Activated naive CD4-positive, alpha-beta T cell treated with anti-CD3 and anti-CD28 coated beads, Interleukin-2, amount 50 U/mL, for 16 hours (primary cell): ENCODE results near the gene NDUFA11.

Experiments used
- DNase-seq: peaks from one replicate; pipeline ENCODE4 v3.0.0-alpha.2; 2020

The NDUFA11 gene

GRCh38 chr19:5905114-5905778 lies 1.7 kb upstream of the NDUFA11 start:
- no peak for DNase-seq

- DNase-seq, result peak; percentile 100
These were observed 943 bp upstream of the NDUFA11 start, which contains the start of gene VMAC for GRCh38 chr19:5904352-5905113. VMAC (plus strand) TSS chr19:5904872; CDS start chr19:5904891, 19 bp downstream.

GRCh38 chr19:5903056-5903623 lies 450 bp downstream of the NDUFA11 start:
- no peak for DNase-seq

GRCh38 chr19:5900976-5901375 lies 2.6 kb downstream of the NDUFA11 start:
- no peak for DNase-seq

- DNase-seq, result no peak
These were observed 3.7 kb downstream of the NDUFA11 start for GRCh38 chr19:5899728-5900526.

- DNase-seq, result no peak
These were observed 6.2 kb downstream of the NDUFA11 start for GRCh38 chr19:5897189-5897969.

GRCh38 chr19:5896365-5897076 lies 7.1 kb downstream of the NDUFA11 start:
- no peak for DNase-seq

GRCh38 chr19:5895890-5896289 lies 7.7 kb downstream of the NDUFA11 start:
- DNase-seq, result no peak

- DNase-seq, result no peak
These were observed 8.2 kb downstream of the NDUFA11 start for GRCh38 chr19:5895409-5895808.

GRCh38 chr19:5894704-5895349 lies 8.8 kb downstream of the NDUFA11 start:
- no peak for DNase-seq

GRCh38 chr19:5893907-5894703 lies 9.5 kb downstream of the NDUFA11 start:
- DNase-seq, result no peak

GRCh38 chr19:5893296-5893903 lies 10.2 kb downstream of the NDUFA11 start:
- DNase-seq, result no peak

- no peak for DNase-seq
These were observed 10.8 kb downstream of the NDUFA11 start for GRCh38 chr19:5892772-5893275.

GRCh38 chr19:5891938-5892771 lies 11.4 kb downstream of the NDUFA11 start:
- DNase-seq, result no peak

GRCh38 chr19:5891572-5891937 lies 12.0 kb downstream of the NDUFA11 start:
- DNase-seq, result no peak

GRCh38 chr19:5890099-5890498 lies 13.5 kb downstream of the NDUFA11 start:
- no peak for DNase-seq

GRCh38 chr19:5889288-5889971 lies 14.2 kb downstream of the NDUFA11 start:
- no peak for DNase-seq
